Mesothelial cell of epicardium (in vitro differentiated cells): ENCODE data around the gene DUS2. TPM values are rescaled to one million over a fixed set of nuclear protein-coding genes. Genes with fewer than 3 reads are reported as not detected.
"Not testable (repeated sequence)": the region's sequence is repeated elsewhere in the genome, so short reads cannot be mapped to it uniquely, and the experiment has no call there.

Source experiments
- DNase-seq, 2 experiments: peaks; one replicate each; pipeline ENCODE4 v3.0.0; 2021; ENCODE audit warnings: low spot score in 2 of 2; ENCODE audit not compliant: unreplicated experiment in 2 of 2
- H3K27ac Mint-ChIP-seq: 2 replicates; pipeline ENCODE4 v1.8.0; 2021; ENCODE audit warnings: mixed read lengths
- H3K27me3 Mint-ChIP-seq: 2 replicates; pipeline ENCODE4 v1.8.0; 2021; ENCODE audit warnings: low read depth, mixed read lengths
- H3K36me3 Mint-ChIP-seq: 2 replicates; pipeline ENCODE4 v1.8.0; 2021; ENCODE audit warnings: mixed read lengths
- H3K4me1 Mint-ChIP-seq: 2 replicates; pipeline ENCODE4 v1.8.0; 2021; ENCODE audit warnings: mixed read lengths
- H3K4me3 Mint-ChIP-seq: 2 replicates; pipeline ENCODE4 v1.8.0; 2021; ENCODE audit warnings: mild to moderate bottlenecking, moderate library complexity, mixed read lengths
- H3K9me3 Mint-ChIP-seq: 2 replicates; pipeline ENCODE4 v1.8.0; 2021; ENCODE audit warnings: mixed read lengths
- CTCF ChIP-seq: fragments of 200-600 bp; sonication (generic); IDR thresholded peaks from one replicate; pipeline ENCODE4 v1.5.0; 2021; ENCODE audit warnings: antibody characterized with exemption; ENCODE audit not compliant: unreplicated experiment
- total RNA-seq: library from RNA; stranded (reverse); gene quantifications from 3 replicates; pipeline ENCODE4 v1.2.1, GENCODE V29; 2021

The DUS2 gene
- total RNA-seq, 1 donor from 2014 or later = 19.4 TPM

DNA sequence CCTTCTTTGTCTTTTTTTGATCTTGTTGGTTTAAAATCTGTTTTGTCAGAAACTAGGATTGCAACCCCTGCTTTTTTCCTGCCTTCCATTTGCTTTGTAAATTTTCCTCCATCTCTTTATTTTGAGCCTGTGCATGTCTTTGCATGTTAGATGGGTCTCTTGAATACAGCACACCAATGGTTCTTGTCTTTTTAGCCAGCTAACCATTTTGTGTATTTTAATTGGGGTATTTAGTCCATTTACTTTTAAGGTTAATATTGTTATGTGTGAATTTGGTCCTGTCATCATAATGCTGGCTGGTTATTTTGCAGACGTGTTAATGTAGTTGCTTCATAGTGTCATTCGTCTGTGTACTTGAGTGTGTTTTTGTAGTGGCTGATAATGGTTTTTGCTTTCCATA, 88.3 kb downstream of the DUS2 start:
- Mint-ChIP-seq H3K27ac (no peak overlapping the region), H3K36me3 (peaks cover 43% of the 10 kb centered on the region), H3K4me1 (no peaks in the 10 kb centered on the region), H3K4me3 (no peak overlapping the region), H3K27me3 (no peaks in the 10 kb centered on the region), H3K9me3 (peaks cover 47% of the 10 kb centered on the region)
- no peak for TF ChIP-seq CTCF
- no peak for DNase-seq

DNA sequence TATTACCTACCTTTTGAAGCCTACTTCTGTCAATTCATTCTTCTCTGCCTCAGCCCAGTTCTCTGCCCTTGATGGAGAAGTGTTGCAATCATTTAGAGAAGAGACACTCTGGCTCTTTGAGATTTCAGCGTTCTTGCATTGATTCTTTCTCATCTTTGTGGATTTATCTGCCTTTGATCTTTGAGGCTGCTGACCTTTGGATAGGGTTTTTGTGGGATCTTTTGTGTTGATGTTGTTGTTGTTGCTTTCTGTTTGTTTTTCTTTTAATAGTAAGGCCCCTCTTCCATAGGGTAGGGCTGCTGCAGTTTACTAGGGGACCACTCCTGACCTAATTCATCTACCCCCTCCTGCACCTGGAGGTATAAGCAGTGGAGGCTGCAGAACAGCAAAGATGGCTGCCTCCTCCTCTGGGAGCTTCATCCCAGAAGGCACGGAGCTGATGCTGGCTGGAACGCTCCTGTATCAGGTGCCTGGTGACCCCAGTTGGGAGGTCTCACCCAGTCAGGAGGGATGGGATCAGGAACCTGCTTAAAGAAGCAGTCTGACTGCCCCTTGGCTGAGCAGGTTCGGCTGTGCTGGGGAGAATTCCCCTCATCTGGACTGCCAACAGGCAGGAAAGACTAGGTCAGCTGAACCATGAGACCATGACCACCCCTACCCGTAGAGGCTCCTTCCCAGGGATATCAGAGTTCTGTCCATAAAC, 90.1 kb downstream of the DUS2 start:
- no peak for DNase-seq
- H3K27ac Mint-ChIP-seq = no peak overlapping the region
- no peaks in the 10 kb centered on the region for H3K4me1 Mint-ChIP-seq
- H3K36me3 Mint-ChIP-seq = peaks cover 35% of the 10 kb centered on the region
- TF ChIP-seq CTCF = no peak
- H3K27me3 Mint-ChIP-seq = no peaks in the 10 kb centered on the region
- peaks cover 38% of the 10 kb centered on the region for H3K9me3 Mint-ChIP-seq
- no peak overlapping the region for H3K4me3 Mint-ChIP-seq

DNA sequence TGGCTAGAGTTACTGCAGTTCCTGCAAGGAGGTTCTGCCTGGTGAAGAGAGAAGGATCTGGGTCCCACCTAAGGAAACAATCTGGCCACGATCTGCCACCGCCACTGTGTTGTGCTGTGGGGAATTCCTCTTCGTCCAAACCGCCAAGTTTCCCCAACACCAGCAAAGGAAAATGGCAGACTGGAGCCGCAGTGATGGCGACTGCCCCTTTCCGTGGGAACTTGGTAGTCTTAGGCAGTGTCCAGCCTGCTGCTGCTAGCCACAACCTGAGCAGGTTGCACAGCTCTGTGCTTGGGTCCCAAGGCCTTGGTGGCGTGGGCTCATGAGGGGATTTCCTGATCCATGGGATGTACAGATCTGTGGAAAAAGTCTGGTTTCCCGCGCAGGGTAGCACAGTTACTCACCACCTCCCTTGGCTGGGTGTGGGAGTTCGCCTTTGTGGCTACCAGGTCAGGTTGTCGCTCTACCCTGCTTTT, 90.7 kb downstream of the DUS2 start:
- Mint-ChIP-seq H3K9me3 (peaks cover 32% of the 10 kb centered on the region), H3K4me1 (no peaks in the 10 kb centered on the region), H3K27ac (no peak overlapping the region), H3K4me3 (no peak overlapping the region), H3K27me3 (no peaks in the 10 kb centered on the region), H3K36me3 (peaks cover 30% of the 10 kb centered on the region)
- no peak for DNase-seq
- TF ChIP-seq CTCF = no peak

DNA sequence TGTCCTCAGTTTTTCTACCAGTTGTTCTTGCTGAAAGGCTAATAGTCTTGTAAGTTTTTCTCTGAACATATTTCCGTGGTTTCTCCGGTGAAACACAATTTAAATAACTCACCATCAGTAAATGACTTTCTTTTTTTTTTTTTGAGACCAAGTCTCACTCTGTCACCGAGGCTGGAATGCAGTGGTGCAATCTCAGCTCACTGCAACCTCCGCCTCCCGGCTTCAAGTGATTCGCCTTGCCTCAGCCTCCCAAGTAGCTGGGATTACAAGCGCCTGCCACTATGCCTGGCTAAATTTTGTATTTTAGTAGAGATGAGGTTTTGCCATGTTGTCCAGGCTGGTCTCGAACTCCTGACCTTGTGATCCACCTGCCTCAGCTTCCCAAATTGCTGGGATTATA, 91.9 kb downstream of the DUS2 start:
- Mint-ChIP-seq H3K36me3 (peaks cover 19% of the 10 kb centered on the region), H3K9me3 (peaks cover 20% of the 10 kb centered on the region)
- H3K27me3 Mint-ChIP-seq, H3K4me1 Mint-ChIP-seq, H3K4me3 Mint-ChIP-seq, H3K27ac Mint-ChIP-seq, DNase-seq: not testable (repeated sequence)

GRCh38 chr16:68115851-68116250, 92.8 kb downstream of the DUS2 start:
- Mint-ChIP-seq H3K27me3 (no peaks in the 10 kb centered on the region), H3K4me1 (no peaks in the 10 kb centered on the region), H3K4me3 (no peak overlapping the region), H3K9me3 (peaks cover 15% of the 10 kb centered on the region), H3K27ac (no peak overlapping the region), H3K36me3 (peaks cover 15% of the 10 kb centered on the region)
- no peak for DNase-seq
- no peak for TF ChIP-seq CTCF

DNA sequence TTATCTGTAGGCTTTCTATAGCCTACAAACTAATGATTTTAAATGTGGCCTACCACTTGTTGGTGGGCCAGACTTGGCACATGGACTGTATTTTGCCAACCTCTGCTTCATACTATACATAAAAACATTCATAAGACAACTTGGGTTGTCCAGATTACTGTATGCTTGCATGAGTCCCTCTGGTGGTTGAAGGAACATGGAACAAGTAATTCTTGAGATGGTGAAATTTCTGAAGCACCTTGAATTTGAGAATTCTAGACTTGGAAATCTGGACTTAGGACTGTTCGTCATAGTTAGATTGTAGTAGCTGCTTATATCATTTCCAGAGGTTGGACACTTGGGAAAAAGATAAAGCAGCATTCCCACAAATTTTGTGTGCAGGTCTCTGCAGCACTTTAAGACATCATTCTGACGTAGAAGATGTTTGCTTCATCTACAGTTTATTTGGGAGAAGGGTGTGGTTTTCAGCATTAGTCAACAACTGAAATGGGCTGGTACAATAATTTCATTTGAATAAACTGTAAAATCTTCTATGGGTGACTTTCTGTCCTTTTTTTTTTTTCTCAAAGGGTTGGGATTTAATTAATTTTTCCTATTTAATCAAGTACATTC, 93.3 kb downstream of the DUS2 start:
- peaks cover 10% of the 10 kb centered on the region for H3K36me3 Mint-ChIP-seq
- peaks cover 10% of the 10 kb centered on the region for H3K9me3 Mint-ChIP-seq
- DNase-seq = no peak
- no peak overlapping the region for H3K27ac Mint-ChIP-seq
- H3K27me3 Mint-ChIP-seq = no peaks in the 10 kb centered on the region
- H3K4me1 Mint-ChIP-seq = no peaks in the 10 kb centered on the region
- TF ChIP-seq CTCF = peak; percentile 47
- no peak overlapping the region for H3K4me3 Mint-ChIP-seq
